Fibroblast of peridontal ligament (primary cell): Measurements from ENCODE around the gene PRIMA1.

Experiments used
- DNase-seq: peaks from one replicate; pipeline ENCODE4 v3.0.0-alpha.2; 2010; ENCODE audit errors: extremely low read depth

The PRIMA1 gene

GRCh38 chr14:93682459-93682858 is 105.8 kb downstream of the PRIMA1 start:
- DNase-seq = no peak

- DNase-seq = no peak
These were observed 111.8 kb downstream of the PRIMA1 start for GRCh38 chr14:93676416-93676958.

GRCh38 chr14:93675651-93676050 is 112.6 kb downstream of the PRIMA1 start:
- no peak for DNase-seq

GRCh38 chr14:93674343-93674742 is 113.9 kb downstream of the PRIMA1 start:
- no peak for DNase-seq

GRCh38 chr14:93669632-93670031 is 118.7 kb downstream of the PRIMA1 start:
- DNase-seq = no peak
